IMR-90 (cell line): ENCODE data around the gene KCNIP1. TPM values are rescaled to one million over a fixed set of nuclear protein-coding genes. Genes with fewer than 3 reads are reported as not detected.

Experiments used
- ATAC-seq: fragments of 200-7000 bp; cut with Tn5 transposase; 2 replicates; pipeline ENCODE4 v1.9.1; 2020; ENCODE audit warnings: low read depth, mild to moderate bottlenecking, moderate library complexity
- BruUV-seq: library from RNA; stranded (reverse); fragments of 400-500 nt; replicated peaks from 2 replicates; lab custom pipeline; 2021; lab: Mats Ljungman, UMichigan
- CTCF ChIA-PET: fragments of 300-600 bp; formaldehyde crosslinking; extraction: SDS; loops from one replicate; lab custom pipeline; 2021; ENCODE audit warnings: antibody characterized with exemption; lab: Yijun Ruan, JAX
- POLR2A ChIA-PET: fragments of 300-600 bp; sonication (Branson Sonifier 250); formaldehyde crosslinking; loops from one replicate; lab custom pipeline; 2022; ENCODE audit warnings: antibody characterized with exemption; ENCODE audit not compliant: unreplicated experiment; lab: Charles Lee
- DNase-seq: peaks from one replicate; pipeline ENCODE4 v3.0.0; 2013
- H2AFZ ChIP-seq: replicated peaks from 2 replicates; pipeline ENCODE3; 2013; ENCODE audit warnings: low read length, mild to moderate bottlenecking; ENCODE audit not compliant: poor library complexity
- H2AK5ac ChIP-seq: 2 replicates; pipeline ENCODE4 v1.6.1; 2013; ENCODE audit warnings: low read depth, low read length, inconsistent platforms
- H2AK9ac ChIP-seq: replicated peaks from 2 replicates; pipeline ENCODE3; 2013; ENCODE audit warnings: mild to moderate bottlenecking, low read depth, low read length, moderate library complexity; ENCODE audit not compliant: poor library complexity
- H2BK120ac ChIP-seq: 2 replicates; pipeline ENCODE4 v1.6.1; 2013; ENCODE audit warnings: low read depth, low read length, inconsistent platforms
- H2BK15ac ChIP-seq: 3 replicates; pipeline ENCODE4 v1.6.1; 2013; ENCODE audit warnings: low read depth, low read length, inconsistent platforms
- H2BK20ac ChIP-seq: 2 replicates; pipeline ENCODE4 v1.6.1; 2013; ENCODE audit warnings: low read depth, mild to moderate bottlenecking, inconsistent platforms, low read length, moderate library complexity
- H2BK5ac ChIP-seq: 2 replicates; pipeline ENCODE4 v1.6.1; 2013; ENCODE audit warnings: mild to moderate bottlenecking, low read depth, low read length, inconsistent platforms; ENCODE audit not compliant: poor library complexity, severe bottlenecking
- H3K14ac ChIP-seq: replicated peaks from 2 replicates; pipeline ENCODE4 v1.6.1; 2013; ENCODE audit warnings: low read depth, low read length, inconsistent platforms
- H3K18ac ChIP-seq: 2 replicates; pipeline ENCODE4 v1.6.1; 2013; ENCODE audit warnings: low read depth, low read length, control low read depth
- H3K23ac ChIP-seq: 2 replicates; pipeline ENCODE4 v1.6.1; 2013; ENCODE audit warnings: low read depth, low read length, inconsistent platforms
- H3K27ac ChIP-seq: 2 replicates; pipeline ENCODE4 v1.5.1; 2013; ENCODE audit warnings: mild to moderate bottlenecking, control low read depth, low read length; ENCODE audit not compliant: insufficient read depth
- H3K27me3 ChIP-seq: 2 replicates; pipeline ENCODE4 v1.6.1; 2013; ENCODE audit warnings: low read length; ENCODE audit not compliant: control insufficient read depth, insufficient read depth
- H3K36me3 ChIP-seq: 2 replicates; pipeline ENCODE4 v1.6.1; 2013; ENCODE audit warnings: low read length, mixed read lengths; ENCODE audit not compliant: control insufficient read depth, insufficient read depth
- H3K4ac ChIP-seq: 2 replicates; pipeline ENCODE4 v1.6.1; 2013; ENCODE audit warnings: low read depth, low read length, inconsistent platforms
- H3K4me1 ChIP-seq: 2 replicates; pipeline ENCODE4 v1.6.1; 2013; ENCODE audit warnings: low read length, mixed read lengths; ENCODE audit not compliant: control insufficient read depth, insufficient read depth
- H3K4me2 ChIP-seq: 2 replicates; pipeline ENCODE4 v1.6.1; 2013; ENCODE audit warnings: low read depth, mild to moderate bottlenecking, control low read depth, low read length, moderate library complexity
- H3K4me3 ChIP-seq: 2 replicates; pipeline ENCODE4 v1.5.1; 2013; ENCODE audit warnings: low read depth, mild to moderate bottlenecking, control low read depth, low read length, moderate library complexity; ENCODE audit not compliant: insufficient read depth
- H3K56ac ChIP-seq: 2 replicates; pipeline ENCODE4 v1.6.1; 2013; ENCODE audit warnings: low read length, inconsistent platforms; ENCODE audit not compliant: insufficient read depth; ENCODE audit errors: extremely low read depth
- H3K79me1 ChIP-seq, 2 experiments: 2 replicates each; pipeline ENCODE4 v1.6.1; 2013; ENCODE audit warnings: low read length in 2 of 2, inconsistent platforms in 1 of 2, low read depth in 1 of 2
- H3K9ac ChIP-seq: 2 replicates; pipeline ENCODE4 v1.6.1; 2013; ENCODE audit warnings: low read depth, low read length, control low read depth
- H3K9me1 ChIP-seq: 2 replicates; pipeline ENCODE4 v1.6.1; 2013; ENCODE audit warnings: low read length, inconsistent platforms; ENCODE audit not compliant: insufficient read depth
- H3K9me3 ChIP-seq: 2 replicates; pipeline ENCODE4 v1.6.1; 2013; ENCODE audit warnings: low read length; ENCODE audit not compliant: control insufficient read depth, insufficient read depth
- H4K20me1 ChIP-seq: 2 replicates; pipeline ENCODE4 v1.6.1; 2013; ENCODE audit warnings: low read length, inconsistent platforms; ENCODE audit not compliant: insufficient read depth
- H4K5ac ChIP-seq: 2 replicates; pipeline ENCODE4 v1.6.1; 2013; ENCODE audit warnings: mild to moderate bottlenecking, low read depth, low read length, control low read depth
- H4K8ac ChIP-seq, 2 experiments: 2 replicates each; pipeline ENCODE4 v1.6.1; 2013; ENCODE audit warnings: low read depth in 2 of 2, low read length in 2 of 2, control low read depth in 1 of 2, inconsistent platforms in 1 of 2
- H4K91ac ChIP-seq: 2 replicates; pipeline ENCODE4 v1.6.1; 2013; ENCODE audit warnings: low read depth, low read length, inconsistent platforms; ENCODE audit not compliant: insufficient read depth
- BHLHE40 ChIP-seq: fragments of 150-350 bp; IDR thresholded peaks from 2 replicates; pipeline ENCODE4 v1.6.1; 2016; ENCODE audit warnings: mild to moderate bottlenecking, low read depth, low read length
- CEBPB ChIP-seq: IDR thresholded peaks from 2 replicates; pipeline ENCODE4 v1.6.1; 2012; ENCODE audit warnings: low read depth, low read length, improper control_type of control experiment
- CHD1 ChIP-seq: IDR thresholded peaks from 2 replicates; pipeline ENCODE4 v1.6.1; 2012; ENCODE audit warnings: low read depth, low read length, improper control_type of control experiment
- FOS ChIP-seq: fragments of 150-350 bp; IDR thresholded peaks from 2 replicates; pipeline ENCODE4 v1.6.1; 2016; ENCODE audit warnings: low read depth, low read length
- MAFK ChIP-seq: IDR thresholded peaks from 2 replicates; pipeline ENCODE4 v1.6.1; 2012; ENCODE audit warnings: low read depth, low read length, improper control_type of control experiment
- MAZ ChIP-seq: IDR thresholded peaks from 2 replicates; pipeline ENCODE4 v1.6.1; 2012; ENCODE audit warnings: low read depth, mild to moderate bottlenecking, low read length, improper control_type of control experiment, moderate library complexity, borderline replicate concordance
- MXI1 ChIP-seq: IDR thresholded peaks from 2 replicates; pipeline ENCODE4 v1.6.1; 2012; ENCODE audit warnings: low read depth, mild to moderate bottlenecking, low read length, moderate library complexity, borderline replicate concordance
- NFE2L2 ChIP-seq: fragments of 150-350 bp; IDR thresholded peaks from 2 replicates; pipeline ENCODE4 v1.6.1; 2016; ENCODE audit warnings: low read depth, mild to moderate bottlenecking, low read length
- POLR2A ChIP-seq: IDR thresholded peaks from 2 replicates; pipeline ENCODE4 v1.6.1; 2012; ENCODE audit warnings: mild to moderate bottlenecking, low read depth, low read length
- RAD21 ChIP-seq: IDR thresholded peaks from 2 replicates; pipeline ENCODE4 v1.6.1; 2012; ENCODE audit warnings: low read length, improper control_type of control experiment
- RCOR1 ChIP-seq: IDR thresholded peaks from 2 replicates; pipeline ENCODE4 v1.6.1; 2012; ENCODE audit warnings: mild to moderate bottlenecking, low read length, improper control_type of control experiment; ENCODE audit not compliant: insufficient replicate concordance
- RFX5 ChIP-seq: IDR thresholded peaks from 2 replicates; pipeline ENCODE4 v1.8.0; 2012; ENCODE audit warnings: low read depth, mild to moderate bottlenecking, low read length, moderate library complexity
- SMC3 ChIP-seq: fragments of 150-350 bp; IDR thresholded peaks from 2 replicates; pipeline ENCODE4 v1.6.1; 2016; ENCODE audit warnings: low read depth, mild to moderate bottlenecking, antibody characterized with exemption, low read length, moderate library complexity
- WGBS, 2 experiments: methylation state at CpG; one replicate each; pipeline versions ENCODE4 v1.1.5 to v1.1.7; 2013; ENCODE audit warnings: missing lambda C conversion rate in 2 of 2; ENCODE audit not compliant: insufficient read length in 1 of 2; ENCODE audit errors: extremely low coverage in 2 of 2; 5-methylcytosine and 5-hydroxymethylcytosine counted together
- dilution Hi-C: fragments of 300-500 bp; cut with HindIII; formaldehyde crosslinking; loops from one replicate; pipeline ENCODE4 v1.14.3; 2018; ENCODE audit warnings: low sequenced_read_pairs; ENCODE audit not compliant: unreplicated experiment
- in situ Hi-C: fragments of 300-500 bp; cut with MboI; formaldehyde crosslinking; loops from 3 replicates; pipeline ENCODE4 v1.14.3; 2019; ENCODE audit warnings: low sequenced_read_pairs, inconsistent platforms, mixed read lengths
- intact Hi-C: fragments of 100-400 bp; cut with micrococcal nuclease; formaldehyde crosslinking; loops from 2 replicates; pipeline ENCODE4 v1.10.0; 2022
- polyA plus RNA-seq, 3 experiments: library from polyadenylated mRNA; depleted of rRNA; stranded (reverse); fragments of >200 nt; gene quantifications; 2 replicates each; pipeline ENCODE4 v1.2.3, GENCODE V29; 2012; ENCODE audit warnings: low replicate concordance in 1 of 3
- total RNA-seq: library from RNA; depleted of rRNA; stranded (reverse); fragments of >200 nt; gene quantifications from 2 replicates; pipeline ENCODE4 v1.2.3, GENCODE V29; 2012
- TF ChIP-seq, protein P1 (sequence below): fragments of 150-350 bp; IDR thresholded peaks from 2 replicates; pipeline ENCODE4 v1.6.1; 2017; ENCODE audit warnings: mild to moderate bottlenecking, antibody characterized with exemption, low read length, low read depth
- TF ChIP-seq, protein P2 (sequence below): conservative IDR thresholded peaks from 2 replicates; pipeline ENCODE4 v1.5.1; 2012; ENCODE audit warnings: mild to moderate bottlenecking, low read depth, low read length, improper control_type of control experiment
- TF ChIP-seq, protein P3 (sequence below): fragments of 150-350 bp; IDR thresholded peaks from 2 replicates; pipeline ENCODE4 v1.6.1; 2016; ENCODE audit warnings: low read depth, mild to moderate bottlenecking, low read length, moderate library complexity, borderline replicate concordance

Gene KCNIP1
- total and polyA plus RNA-seq, 2 of the 4 experiments (the other 2 are of a cell fraction) = not detected

DNA sequence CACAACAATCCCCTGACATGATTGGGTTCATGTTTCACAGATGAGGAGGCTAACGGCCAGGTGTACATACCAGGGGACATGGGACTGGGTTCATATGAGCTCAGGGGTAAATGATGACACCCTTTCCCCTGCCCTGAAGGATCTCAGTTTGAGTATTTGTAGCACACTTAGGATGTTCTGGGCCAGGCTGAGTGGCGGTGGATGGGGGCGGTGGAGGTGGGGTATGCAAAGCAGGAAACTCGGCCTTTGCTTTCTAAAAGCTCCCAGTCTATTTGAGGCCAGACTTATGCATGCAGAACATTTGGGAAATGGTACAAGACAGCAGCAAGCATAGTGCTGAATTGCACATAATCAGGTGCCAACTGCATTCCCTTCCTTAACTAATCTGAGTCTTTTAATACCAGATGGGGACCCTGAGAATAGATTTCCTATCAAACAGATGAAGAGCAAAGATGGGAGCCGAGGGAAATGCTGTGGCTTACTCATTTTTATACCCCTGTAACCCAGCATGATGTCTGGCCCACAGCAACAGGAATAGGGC is 4.9 kb upstream of the KCNIP1 start:
- Histone ChIP-seq H3K9me1 (no peaks in the 10 kb centered on the region), H3K9ac (no peak overlapping the region), H4K8ac (no peak overlapping the region), H2BK5ac (no peak overlapping the region), H3K4me3 (no peak overlapping the region), H3K18ac (no peak overlapping the region), H3K27me3 (peaks cover 13% of the 10 kb centered on the region), H3K27ac (no peak overlapping the region), H4K20me1 (no peaks in the 10 kb centered on the region), H3K4ac (no peak overlapping the region), H3K4me1 (no peaks in the 10 kb centered on the region), H2BK120ac (no peak overlapping the region), H3K9me3 (no peaks in the 10 kb centered on the region; the same call in 1 of the 2 replicates), H3K79me1 (no peaks in the 10 kb centered on the region), H4K5ac (no peak overlapping the region), H2BK20ac (no peak overlapping the region), H4K91ac (no peak overlapping the region), H2AK9ac (no peak overlapping the region), H3K14ac (no peak overlapping the region), H3K23ac (no peak overlapping the region), H2BK15ac (no peak overlapping the region), H3K4me2 (no peak overlapping the region), H3K56ac (no peak overlapping the region), H2AFZ (no peak overlapping the region), H2AK5ac (no peak overlapping the region), H3K36me3 (no peaks in the 10 kb centered on the region)
- WGBS, 2 experiments = 40% methylated on average over 1 of the region's 5 CpGs; no CpG with 5 or more reads in 1 of the 2 experiments
- CTCF ChIA-PET = no interaction called here
- in situ Hi-C loops = no loop called here
- ATAC-seq (no peak), DNase-seq (no peak)
- TF ChIP-seq, protein P1, sequence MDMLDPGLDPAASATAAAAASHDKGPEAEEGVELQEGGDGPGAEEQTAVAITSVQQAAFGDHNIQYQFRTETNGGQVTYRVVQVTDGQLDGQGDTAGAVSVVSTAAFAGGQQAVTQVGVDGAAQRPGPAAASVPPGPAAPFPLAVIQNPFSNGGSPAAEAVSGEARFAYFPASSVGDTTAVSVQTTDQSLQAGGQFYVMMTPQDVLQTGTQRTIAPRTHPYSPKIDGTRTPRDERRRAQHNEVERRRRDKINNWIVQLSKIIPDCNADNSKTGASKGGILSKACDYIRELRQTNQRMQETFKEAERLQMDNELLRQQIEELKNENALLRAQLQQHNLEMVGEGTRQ = no peak
- no peak for TF ChIP-seq CHD1
- no peak for TF ChIP-seq RFX5
- TF ChIP-seq RAD21 = no peak
- TF ChIP-seq MXI1 = no peak
- no peak for TF ChIP-seq MAFK
- TF ChIP-seq MAZ = no peak
- TF ChIP-seq NFE2L2 = no peak
- no peak for TF ChIP-seq SMC3
- no peak for TF ChIP-seq POLR2A
- TF ChIP-seq, protein P2, sequence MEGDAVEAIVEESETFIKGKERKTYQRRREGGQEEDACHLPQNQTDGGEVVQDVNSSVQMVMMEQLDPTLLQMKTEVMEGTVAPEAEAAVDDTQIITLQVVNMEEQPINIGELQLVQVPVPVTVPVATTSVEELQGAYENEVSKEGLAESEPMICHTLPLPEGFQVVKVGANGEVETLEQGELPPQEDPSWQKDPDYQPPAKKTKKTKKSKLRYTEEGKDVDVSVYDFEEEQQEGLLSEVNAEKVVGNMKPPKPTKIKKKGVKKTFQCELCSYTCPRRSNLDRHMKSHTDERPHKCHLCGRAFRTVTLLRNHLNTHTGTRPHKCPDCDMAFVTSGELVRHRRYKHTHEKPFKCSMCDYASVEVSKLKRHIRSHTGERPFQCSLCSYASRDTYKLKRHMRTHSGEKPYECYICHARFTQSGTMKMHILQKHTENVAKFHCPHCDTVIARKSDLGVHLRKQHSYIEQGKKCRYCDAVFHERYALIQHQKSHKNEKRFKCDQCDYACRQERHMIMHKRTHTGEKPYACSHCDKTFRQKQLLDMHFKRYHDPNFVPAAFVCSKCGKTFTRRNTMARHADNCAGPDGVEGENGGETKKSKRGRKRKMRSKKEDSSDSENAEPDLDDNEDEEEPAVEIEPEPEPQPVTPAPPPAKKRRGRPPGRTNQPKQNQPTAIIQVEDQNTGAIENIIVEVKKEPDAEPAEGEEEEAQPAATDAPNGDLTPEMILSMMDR = no peak
- TF ChIP-seq, protein P3, sequence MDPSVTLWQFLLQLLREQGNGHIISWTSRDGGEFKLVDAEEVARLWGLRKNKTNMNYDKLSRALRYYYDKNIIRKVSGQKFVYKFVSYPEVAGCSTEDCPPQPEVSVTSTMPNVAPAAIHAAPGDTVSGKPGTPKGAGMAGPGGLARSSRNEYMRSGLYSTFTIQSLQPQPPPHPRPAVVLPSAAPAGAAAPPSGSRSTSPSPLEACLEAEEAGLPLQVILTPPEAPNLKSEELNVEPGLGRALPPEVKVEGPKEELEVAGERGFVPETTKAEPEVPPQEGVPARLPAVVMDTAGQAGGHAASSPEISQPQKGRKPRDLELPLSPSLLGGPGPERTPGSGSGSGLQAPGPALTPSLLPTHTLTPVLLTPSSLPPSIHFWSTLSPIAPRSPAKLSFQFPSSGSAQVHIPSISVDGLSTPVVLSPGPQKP = no peak
- TF ChIP-seq FOS = no peak
- no peak for TF ChIP-seq CEBPB
- no peak for TF ChIP-seq RCOR1
- no peak for TF ChIP-seq BHLHE40
- intact Hi-C loops = no loop called here
- POLR2A ChIA-PET = no interaction called here
- BruUV-seq = no TSS peak
- dilution Hi-C loops = no loop called here
